Mesendoderm (in vitro differentiated cells): ENCODE measurements around the gene DMRT2.

Experiments
- DNase-seq: peaks from one replicate; pipeline ENCODE4 v3.0.0; 2013
- H2AK5ac ChIP-seq: 2 replicates; pipeline ENCODE4 v1.6.1; 2013; ENCODE audit warnings: low read length, inconsistent platforms
- H2BK120ac ChIP-seq: 2 replicates; pipeline ENCODE4 v1.6.1; 2013; ENCODE audit warnings: low read depth, mild to moderate bottlenecking, low read length, moderate library complexity, mixed read lengths
- H2BK15ac ChIP-seq: replicated peaks from 2 replicates; pipeline ENCODE4 v1.6.1; 2013; ENCODE audit warnings: low read depth, mild to moderate bottlenecking, moderate library complexity
- H2BK5ac ChIP-seq: 2 replicates; pipeline ENCODE4 v1.6.1; 2013; ENCODE audit warnings: low read length, inconsistent platforms
- H3K18ac ChIP-seq: 2 replicates; pipeline ENCODE4 v1.6.1; 2013; ENCODE audit warnings: mild to moderate bottlenecking, low read length, mixed read lengths
- H3K23ac ChIP-seq: one replicate; pipeline ENCODE4 v1.6.1; 2013; ENCODE audit warnings: low read length
- H3K27ac ChIP-seq: 2 replicates; pipeline ENCODE4 v1.5.1; 2013; ENCODE audit warnings: low read depth, mild to moderate bottlenecking, inconsistent platforms, low read length, moderate library complexity
- H3K27me3 ChIP-seq: 2 replicates; pipeline ENCODE4 v1.6.1; 2013; ENCODE audit warnings: low read length, control low read depth, mild to moderate bottlenecking, inconsistent platforms; ENCODE audit not compliant: insufficient read depth, poor library complexity
- H3K36me3 ChIP-seq: 2 replicates; pipeline ENCODE4 v1.6.1; 2013; ENCODE audit warnings: low read length, inconsistent platforms; ENCODE audit not compliant: control insufficient read depth, insufficient read depth
- H3K4ac ChIP-seq: one replicate; pipeline ENCODE4 v1.6.1; 2013; ENCODE audit warnings: low read depth, mild to moderate bottlenecking, low read length, moderate library complexity
- H3K4me1 ChIP-seq: 2 replicates; pipeline ENCODE4 v1.6.1; 2013; ENCODE audit warnings: low read depth, low read length, inconsistent platforms; ENCODE audit not compliant: control insufficient read depth
- H3K4me2 ChIP-seq: 2 replicates; pipeline ENCODE4 v1.6.1; 2013; ENCODE audit warnings: low read length
- H3K4me3 ChIP-seq: 2 replicates; pipeline ENCODE4 v1.5.1; 2013; ENCODE audit warnings: mild to moderate bottlenecking, low read length
- H3K56ac ChIP-seq: one replicate; pipeline ENCODE4 v1.6.1; 2013; ENCODE audit warnings: low read length
- H3K79me1 ChIP-seq: 2 replicates; pipeline ENCODE4 v1.6.1; 2013; ENCODE audit warnings: low read length, inconsistent platforms
- H3K79me2 ChIP-seq: 2 replicates; pipeline ENCODE4 v1.6.1; 2013; ENCODE audit warnings: mild to moderate bottlenecking, low read length; ENCODE audit not compliant: control insufficient read depth, insufficient read depth
- H3K9ac ChIP-seq: 2 replicates; pipeline ENCODE4 v1.6.1; 2013; ENCODE audit warnings: low read length, inconsistent platforms
- H4K5ac ChIP-seq: one replicate; pipeline ENCODE4 v1.6.1; 2013; ENCODE audit warnings: low read length
- H4K8ac ChIP-seq: one replicate; pipeline ENCODE4 v1.6.1; 2013; ENCODE audit warnings: low read depth, mild to moderate bottlenecking, control low read depth, low read length, moderate library complexity
- WGBS: extraction: QIAGEN DNeasy Blood & Tissue Kit; methylation state at CpG from one replicate; pipeline ENCODE4 v1.1.7; 2013; ENCODE audit warnings: low lambda C conversion rate, missing lambda C conversion rate; ENCODE audit not compliant: insufficient coverage; ENCODE audit errors: extremely low coverage; 5-methylcytosine and 5-hydroxymethylcytosine counted together

DMRT2 gene

DNA sequence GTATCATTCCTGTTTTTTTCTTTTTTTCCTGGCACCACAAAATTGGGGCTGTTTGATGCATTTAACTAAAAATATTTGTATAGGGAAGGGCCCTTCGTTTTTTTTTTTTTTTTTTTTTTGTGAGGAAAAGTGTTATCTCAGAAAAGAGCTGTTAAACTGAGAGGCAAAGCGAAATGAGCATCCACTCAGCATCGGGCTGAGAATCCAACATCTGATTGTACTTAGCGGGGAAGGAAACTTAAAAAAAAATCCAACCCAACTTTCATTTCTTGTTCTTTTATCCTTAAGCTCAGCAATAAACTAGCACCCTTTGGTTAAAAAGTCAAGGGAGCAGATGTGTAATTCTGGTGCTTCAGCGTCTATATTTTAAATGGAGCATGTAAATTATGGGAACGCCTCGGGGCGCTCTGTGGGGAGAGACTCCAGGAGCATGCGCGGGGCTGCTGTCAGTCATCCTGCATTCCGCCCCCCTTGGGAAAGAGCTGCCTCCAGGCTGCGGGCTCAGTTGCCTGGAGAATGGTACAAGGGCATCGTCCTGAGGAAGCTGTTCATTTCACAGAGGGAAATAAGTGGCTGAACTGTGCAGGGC, 33.3 kb downstream of the DMRT2 start:
- no peaks in the 10 kb centered on the region for H3K79me1 ChIP-seq

DNA sequence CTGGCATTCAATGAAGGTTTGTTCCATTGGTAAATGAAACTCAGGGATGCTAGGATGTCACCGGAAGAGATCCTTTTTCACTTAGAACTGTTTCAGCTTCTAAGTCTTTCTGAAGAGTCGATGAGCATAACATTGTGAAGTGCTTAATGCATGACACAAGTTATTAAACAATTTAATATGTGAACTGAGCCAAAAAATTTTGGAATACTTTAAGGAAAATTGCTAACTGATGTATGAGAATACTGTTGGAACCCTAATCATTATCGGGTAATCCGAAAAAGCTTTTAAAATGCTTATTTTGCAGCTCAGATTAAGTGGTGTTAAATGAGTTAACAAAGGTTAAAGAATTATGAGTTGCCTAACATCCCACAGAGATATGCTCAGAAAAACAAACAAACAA, 34.9 kb downstream of the DMRT2 start:
- no peaks in the 10 kb centered on the region for H3K79me2 ChIP-seq
- H2BK5ac ChIP-seq: no peak overlapping the region
- H3K36me3 ChIP-seq: no peaks in the 10 kb centered on the region
- H3K23ac ChIP-seq: no peak overlapping the region
- no peaks in the 10 kb centered on the region for H3K27me3 ChIP-seq
- no peak overlapping the region for H4K5ac ChIP-seq
- WGBS: no CpG with 5 or more reads among the region's 4 CpGs
- no peak overlapping the region for H2BK120ac ChIP-seq
- H3K9ac ChIP-seq: no peak overlapping the region
- H2AK5ac ChIP-seq: no peak overlapping the region
- H3K79me1 ChIP-seq: no peaks in the 10 kb centered on the region
- no peaks in the 10 kb centered on the region for H3K4me1 ChIP-seq
- no peak for DNase-seq
- no peak overlapping the region for H3K18ac ChIP-seq
- no peak overlapping the region for H2BK15ac ChIP-seq
- no peak overlapping the region for H3K56ac ChIP-seq
- no peak overlapping the region for H4K8ac ChIP-seq
- no peak overlapping the region for H3K4me2 ChIP-seq
- H3K27ac ChIP-seq: no peak overlapping the region
- no peak overlapping the region for H3K4me3 ChIP-seq
- no peak overlapping the region for H3K4ac ChIP-seq

More for the DNA sequence above, 33.3 kb downstream of the DMRT2 start:
- H3K4ac ChIP-seq: no peak overlapping the region
- H3K56ac ChIP-seq: no peak overlapping the region
- no peak overlapping the region for H4K5ac ChIP-seq
- no peaks in the 10 kb centered on the region for H3K36me3 ChIP-seq
- no peak overlapping the region for H2BK120ac ChIP-seq
- no peak overlapping the region for H2BK5ac ChIP-seq
- peak; percentile 23 for DNase-seq
- H3K79me2 ChIP-seq: no peaks in the 10 kb centered on the region
- H2BK15ac ChIP-seq: no peak overlapping the region
- H3K27me3 ChIP-seq: no peaks in the 10 kb centered on the region
- H2AK5ac ChIP-seq: no peak overlapping the region
- H3K18ac ChIP-seq: no peak overlapping the region
- no peaks in the 10 kb centered on the region for H3K4me1 ChIP-seq
- no peak overlapping the region for H3K23ac ChIP-seq
- no CpG with 5 or more reads among the region's 13 CpGs for WGBS
- no peak overlapping the region for H4K8ac ChIP-seq
- no peak overlapping the region for H3K9ac ChIP-seq
- H3K4me3 ChIP-seq: no peak overlapping the region
- H3K27ac ChIP-seq: no peak overlapping the region
- H3K4me2 ChIP-seq: no peak overlapping the region

DNA sequence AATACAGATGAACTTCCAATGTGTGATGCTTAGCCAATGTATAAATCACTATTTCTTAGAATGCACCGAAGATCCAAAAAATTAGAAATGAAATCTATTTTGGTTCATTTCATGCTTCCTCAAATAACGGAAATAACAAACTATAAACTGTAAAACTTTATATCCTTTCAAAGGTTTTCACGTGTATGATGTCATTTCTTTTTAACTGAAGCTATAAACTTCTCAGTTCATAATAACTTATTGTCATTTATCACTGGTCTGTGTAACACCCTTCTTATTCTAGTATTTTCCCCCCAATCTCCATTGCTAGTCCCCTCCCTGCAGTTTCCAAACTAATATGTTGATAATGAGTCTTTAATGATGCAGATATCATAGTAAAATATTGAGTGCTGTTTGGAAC, 36.4 kb downstream of the DMRT2 start:
- Histone ChIP-seq H3K23ac (no peak overlapping the region), H4K5ac (no peak overlapping the region), H2BK120ac (no peak overlapping the region), H3K4me1 (no peaks in the 10 kb centered on the region), H3K79me1 (no peaks in the 10 kb centered on the region), H3K9ac (no peak overlapping the region), H3K4me2 (no peak overlapping the region), H3K27ac (no peak overlapping the region), H3K36me3 (no peaks in the 10 kb centered on the region), H4K8ac (no peak overlapping the region), H2BK5ac (no peak overlapping the region), H3K79me2 (no peaks in the 10 kb centered on the region), H3K27me3 (no peaks in the 10 kb centered on the region), H3K4ac (no peak overlapping the region), H2AK5ac (no peak overlapping the region), H3K4me3 (no peak overlapping the region), H2BK15ac (no peak overlapping the region), H3K56ac (no peak overlapping the region), H3K18ac (no peak overlapping the region)
- WGBS: no CpG with 5 or more reads among the region's 3 CpGs
- DNase-seq: no peak

DNA sequence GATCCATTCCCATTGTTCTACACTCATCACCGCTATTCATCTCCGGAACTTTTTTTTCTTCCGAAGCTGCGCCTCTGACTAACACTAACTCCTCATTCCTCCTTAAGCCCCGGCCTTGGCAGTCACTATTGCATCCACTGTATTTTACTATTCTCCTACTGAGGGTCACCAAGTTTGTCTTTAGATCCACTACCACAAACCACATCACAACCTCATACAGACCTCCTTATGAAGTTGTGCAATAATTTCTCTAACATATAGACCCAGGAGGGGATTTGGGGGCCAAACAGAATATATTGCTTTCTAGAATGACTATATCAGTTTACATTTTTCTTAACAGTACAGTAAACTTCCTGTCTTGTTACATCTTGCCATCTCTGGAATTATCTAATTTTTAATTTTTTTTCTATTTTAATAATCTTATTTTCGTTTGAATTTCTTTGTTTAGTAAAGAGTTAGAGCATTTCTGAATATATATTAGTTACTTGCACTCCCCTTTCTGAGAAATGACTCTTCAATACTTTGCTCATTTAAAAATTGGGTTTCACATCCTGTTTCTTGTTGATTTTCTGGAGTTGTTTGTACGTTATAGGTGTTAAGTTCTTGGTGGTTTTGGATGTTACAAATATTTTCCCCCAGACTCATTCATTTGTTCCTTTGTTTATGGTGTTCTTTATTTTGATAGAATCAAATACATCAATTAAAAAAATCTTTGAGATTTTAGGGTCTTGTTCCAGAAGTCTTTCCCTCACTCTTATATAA, 37.1 kb downstream of the DMRT2 start:
- no peak overlapping the region for H2BK15ac ChIP-seq
- H3K79me1 ChIP-seq: no peaks in the 10 kb centered on the region
- H3K56ac ChIP-seq: no peak overlapping the region
- H3K79me2 ChIP-seq: no peaks in the 10 kb centered on the region
- H3K18ac ChIP-seq: no peak overlapping the region
- no peak overlapping the region for H3K4ac ChIP-seq
- H3K27me3 ChIP-seq: no peaks in the 10 kb centered on the region
- H3K4me3 ChIP-seq: no peak overlapping the region
- no peak overlapping the region for H3K4me2 ChIP-seq
- H3K23ac ChIP-seq: no peak overlapping the region
- DNase-seq: no peak
- no peak overlapping the region for H3K9ac ChIP-seq
- H2AK5ac ChIP-seq: no peak overlapping the region
- H4K5ac ChIP-seq: no peak overlapping the region
- H4K8ac ChIP-seq: no peak overlapping the region
- no peaks in the 10 kb centered on the region for H3K36me3 ChIP-seq
- H3K4me1 ChIP-seq: no peaks in the 10 kb centered on the region
- WGBS: no CpG with 5 or more reads among the region's 7 CpGs
- no peak overlapping the region for H2BK5ac ChIP-seq
- no peak overlapping the region for H2BK120ac ChIP-seq
- H3K27ac ChIP-seq: no peak overlapping the region

DNA sequence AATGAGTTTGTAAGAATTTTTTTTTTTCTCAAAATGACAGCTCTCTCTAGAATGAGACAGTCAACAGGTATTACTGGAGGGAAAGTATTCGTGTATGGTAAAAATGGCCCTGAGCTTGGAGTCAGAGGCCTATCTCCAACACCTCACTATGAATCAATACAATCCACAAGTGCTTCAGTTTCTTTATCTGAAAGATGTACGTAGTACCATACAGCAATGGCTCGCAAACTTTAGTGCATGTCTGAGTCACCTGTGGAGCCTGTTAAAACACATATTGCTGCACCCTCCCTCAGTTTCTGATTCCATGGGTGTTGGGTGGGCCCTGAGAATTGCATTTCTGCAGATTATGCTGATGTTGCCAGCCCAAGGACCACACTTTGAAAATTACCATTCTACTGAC, 44.6 kb downstream of the DMRT2 start:
- no peaks in the 10 kb centered on the region for H3K4me1 ChIP-seq
- no peak for DNase-seq

More for the DNA sequence above, 44.6 kb downstream of the DMRT2 start:
- Histone ChIP-seq H4K5ac (no peak overlapping the region), H3K36me3 (no peaks in the 10 kb centered on the region), H2AK5ac (no peak overlapping the region), H3K18ac (no peak overlapping the region), H2BK15ac (no peak overlapping the region), H4K8ac (no peak overlapping the region), H3K4me2 (no peak overlapping the region), H3K79me1 (no peaks in the 10 kb centered on the region), H3K4me3 (no peak overlapping the region), H3K79me2 (no peaks in the 10 kb centered on the region), H3K4ac (no peak overlapping the region), H3K27ac (no peak overlapping the region), H2BK120ac (no peak overlapping the region), H3K9ac (no peak overlapping the region), H3K27me3 (no peaks in the 10 kb centered on the region), H3K23ac (no peak overlapping the region), H3K56ac (no peak overlapping the region), H2BK5ac (no peak overlapping the region)
- no CpG with 5 or more reads among the region's 3 CpGs for WGBS
